Stimulated activated CD4-positive, alpha-beta T cell treated with anti-CD3 and anti-CD28 coated beads, Interleukin-15, amount 100 ng/mL, for 1 hour (primary cell): ENCODE data around the gene BMP8B.

ENCODE experiments used
- DNase-seq, 2 donors: peaks; one replicate each; pipeline ENCODE4 v3.0.0-alpha.2; 2020; ENCODE audit warnings: low read depth in 1 of 2, low spot score in 1 of 2

BMP8B gene

GRCh38 chr1:39727932-39728317 is 60.7 kb downstream of the BMP8B start:
- DNase-seq: no peak

GRCh38 chr1:39727221-39727931 is 61.3 kb downstream of the BMP8B start:
- no peak for DNase-seq

- no peak for DNase-seq
Observed at GRCh38 chr1:39726600-39726999, 62.1 kb downstream of the BMP8B start.

GRCh38 chr1:39722495-39722894 is 66.2 kb downstream of the BMP8B start:
- DNase-seq: no peak

- DNase-seq: no peak
Observed at GRCh38 chr1:39721664-39722063, 67.0 kb downstream of the BMP8B start.

GRCh38 chr1:39720094-39720999 is 68.3 kb downstream of the BMP8B start:
- DNase-seq: no peak

- DNase-seq: no peak
Observed at GRCh38 chr1:39717809-39718208, 70.9 kb downstream of the BMP8B start.

- no peak for DNase-seq
Observed at GRCh38 chr1:39713557-39713956, 75.1 kb downstream of the BMP8B start.

- no peak for DNase-seq
Observed at GRCh38 chr1:39711966-39712340, 76.7 kb downstream of the BMP8B start.

GRCh38 chr1:39711104-39711965 is 77.3 kb downstream of the BMP8B start:
- DNase-seq: no peak

- DNase-seq: no peak
Observed at GRCh38 chr1:39707506-39707905, 81.2 kb downstream of the BMP8B start.
